GDM1 (cell line): ENCODE data around the gene ERMAP.

Experiments
- DNase-seq: peaks from one replicate; lab custom pipeline; 2025; lab: John Stamatoyannopoulos, UW

The ERMAP gene

GRCh38 chr1:42877380-42877779, 60.5 kb downstream of the ERMAP start:
- no peak for DNase-seq

DNA sequence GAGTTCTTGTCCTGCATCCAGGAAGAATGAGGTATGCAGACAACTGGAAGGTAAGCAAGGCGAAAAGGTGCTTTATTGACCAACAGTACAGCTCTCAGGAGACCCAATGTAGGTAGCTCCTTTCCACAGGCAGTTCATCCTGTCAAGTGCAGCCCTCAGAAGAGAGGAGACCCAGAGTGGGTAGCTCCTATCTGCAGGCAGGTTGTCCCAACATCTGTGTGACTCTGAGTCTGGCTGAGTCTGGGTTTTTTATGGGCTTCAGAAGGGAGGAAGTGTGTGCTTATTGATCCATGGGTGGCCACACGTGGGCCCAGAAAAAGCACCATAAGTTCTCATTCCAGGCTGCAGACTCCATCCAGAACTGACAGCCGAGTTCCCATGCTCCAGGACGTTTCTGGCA, 63.5 kb downstream of the ERMAP start:
- DNase-seq, result no peak

- DNase-seq, result no peak
These were observed 69.3 kb downstream of the ERMAP start for GRCh38 chr1:42886046-42886739.

DNA sequence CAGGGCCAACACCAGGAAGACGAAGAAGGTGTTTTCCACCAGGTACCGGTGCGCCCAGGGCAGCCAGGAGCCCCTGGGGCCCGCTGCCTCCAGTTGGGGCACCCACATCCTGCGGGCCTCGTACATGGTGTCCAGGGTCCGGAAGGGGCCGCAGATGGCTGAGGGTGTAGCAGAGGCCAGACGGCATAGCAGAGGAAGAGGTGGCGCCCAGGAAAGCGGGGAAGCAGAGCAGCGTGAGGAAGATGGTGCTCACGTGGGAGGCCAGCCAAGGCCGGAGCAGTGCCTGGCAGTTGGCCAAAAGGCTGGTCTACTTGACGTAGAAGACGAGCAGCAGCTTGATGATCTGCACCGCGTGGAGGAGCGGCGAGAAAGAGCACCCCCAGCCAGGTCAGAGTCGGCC, 69.9 kb downstream of the ERMAP start:
- no peak for DNase-seq

DNA sequence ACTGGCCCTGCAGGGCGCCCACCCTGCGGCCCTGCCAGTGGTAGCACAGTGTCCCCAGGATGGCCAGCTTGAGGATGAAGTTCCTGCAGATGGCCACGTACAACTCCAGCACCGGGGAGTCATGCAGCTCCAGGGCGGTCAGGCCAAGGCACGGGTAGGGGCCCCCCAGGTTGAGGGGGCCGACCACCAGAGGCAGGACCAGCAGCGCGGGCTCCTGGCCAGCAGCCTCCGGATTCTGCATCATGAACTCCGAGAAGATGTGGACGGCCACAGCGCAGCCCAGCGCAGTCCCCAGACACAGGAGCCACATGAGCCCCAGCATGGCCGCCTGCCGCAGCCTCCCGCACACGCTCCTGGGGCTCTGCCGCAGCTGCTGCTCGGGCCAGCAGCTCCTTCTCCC, 70.4 kb downstream of the ERMAP start:
- DNase-seq, result no peak

- DNase-seq, result no peak
These were observed 71.2 kb downstream of the ERMAP start for GRCh38 chr1:42888013-42888633.

DNA sequence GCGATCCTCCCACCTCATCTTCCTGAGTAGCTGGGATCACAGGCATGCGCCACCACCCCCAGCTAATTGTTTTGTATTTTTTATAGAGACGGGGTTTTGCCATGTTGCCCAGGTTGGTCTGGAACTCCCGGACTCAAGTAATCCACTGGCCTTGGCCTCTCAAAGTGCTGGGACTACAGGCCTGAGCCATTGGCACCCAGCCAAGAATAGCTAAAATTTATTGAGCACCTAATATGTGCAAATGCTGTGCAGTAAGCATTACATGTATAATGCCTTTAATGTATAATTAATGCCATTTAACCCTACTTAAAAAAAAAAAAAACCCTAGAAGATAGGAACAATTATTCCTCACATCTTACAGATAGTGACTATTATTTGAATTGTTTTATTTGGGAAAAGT, 72.3 kb downstream of the ERMAP start:
- DNase-seq, result no peak

GRCh38 chr1:42891465-42892138, 74.7 kb downstream of the ERMAP start:
- no peak for DNase-seq
